CD4-positive, alpha-beta T cell treated with Interleukin-6 for 4 hours (primary cell): ENCODE data around the gene CD109.
A peak's percentile ranks its signal among the peaks of the same experiment; 100 is the strongest.
"Not testable (repeated sequence)": the region's sequence is repeated elsewhere in the genome, so short reads cannot be mapped to it uniquely, and the experiment has no call there.

ENCODE experiments used
- DNase-seq: peaks from one replicate; pipeline ENCODE4 v3.0.0-alpha.2; 2020; ENCODE audit warnings: mixed read lengths

CD109 gene

DNA sequence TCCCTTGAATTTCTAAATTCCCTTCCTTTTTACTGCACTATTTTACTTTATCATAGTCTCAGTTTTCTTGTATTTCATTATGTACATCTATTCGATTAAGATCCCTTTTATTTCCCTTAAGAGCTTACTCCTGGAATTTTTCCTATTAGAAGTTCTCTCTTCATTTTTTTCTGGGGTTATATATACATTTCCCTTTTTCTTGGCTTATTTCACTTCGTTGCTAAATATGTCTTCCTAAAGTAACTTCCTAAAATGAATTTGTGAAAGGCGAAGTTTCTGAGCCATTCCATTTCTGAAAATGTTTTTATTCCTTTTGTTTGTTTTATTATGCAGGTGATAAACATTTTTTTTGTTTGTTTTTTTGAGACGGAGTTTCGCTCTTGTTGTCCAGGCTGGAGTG lies 5.9 kb upstream of the CD109 start:
- no peak for DNase-seq

DNA sequence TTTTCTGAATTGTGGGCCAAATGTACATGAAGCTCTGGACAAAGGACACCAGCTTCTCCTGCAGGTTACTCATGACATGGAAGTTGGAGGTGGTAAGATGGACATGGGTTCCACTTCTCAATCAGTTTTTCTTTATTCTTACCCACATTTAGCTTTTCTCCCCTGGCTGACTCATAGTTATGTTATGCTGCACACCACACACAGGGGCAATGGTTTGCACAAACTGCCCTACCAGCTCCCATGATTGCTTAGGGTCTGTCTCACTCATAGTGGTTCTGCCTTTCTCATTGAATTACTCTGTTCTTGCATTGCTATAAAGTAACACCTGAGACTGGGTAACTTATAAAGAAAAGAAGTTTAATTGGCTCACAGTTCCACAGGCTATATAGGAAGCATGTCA lies 4.5 kb upstream of the CD109 start:
- DNase-seq: no peak

DNA sequence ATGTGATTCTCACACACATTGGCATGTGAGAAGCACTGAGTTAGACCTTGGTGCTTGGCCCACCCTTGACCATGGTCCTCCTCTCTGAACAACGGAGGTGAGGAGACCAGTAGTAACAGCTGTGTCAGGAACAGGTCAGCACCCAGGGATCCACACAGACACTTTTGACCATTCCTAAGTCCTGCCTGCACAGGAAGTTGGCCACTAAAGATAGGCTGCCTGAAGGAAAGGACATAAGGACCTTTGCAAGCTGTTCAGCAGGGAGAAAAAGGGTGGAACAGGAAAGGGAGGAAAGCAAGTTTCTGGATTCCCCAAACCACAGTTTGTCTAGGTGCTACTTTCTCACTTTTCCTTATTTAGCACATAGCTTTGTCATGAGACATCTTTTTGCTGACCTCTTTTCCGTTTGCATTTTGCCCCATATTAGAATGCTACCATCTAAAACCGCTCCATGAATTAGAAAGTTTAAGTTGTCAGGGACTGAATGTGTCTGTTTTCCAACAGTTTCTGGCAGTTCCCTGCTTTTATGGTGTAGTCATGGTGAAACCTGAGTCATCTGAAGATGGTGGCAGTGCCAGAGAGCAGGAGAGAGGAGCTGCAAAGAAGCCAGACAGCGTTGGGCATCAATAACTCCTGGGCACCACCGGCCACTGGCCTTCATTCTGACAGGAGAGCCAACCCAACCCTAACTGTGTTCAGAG lies 1.1 kb upstream of the CD109 start:
- no peak for DNase-seq

DNA sequence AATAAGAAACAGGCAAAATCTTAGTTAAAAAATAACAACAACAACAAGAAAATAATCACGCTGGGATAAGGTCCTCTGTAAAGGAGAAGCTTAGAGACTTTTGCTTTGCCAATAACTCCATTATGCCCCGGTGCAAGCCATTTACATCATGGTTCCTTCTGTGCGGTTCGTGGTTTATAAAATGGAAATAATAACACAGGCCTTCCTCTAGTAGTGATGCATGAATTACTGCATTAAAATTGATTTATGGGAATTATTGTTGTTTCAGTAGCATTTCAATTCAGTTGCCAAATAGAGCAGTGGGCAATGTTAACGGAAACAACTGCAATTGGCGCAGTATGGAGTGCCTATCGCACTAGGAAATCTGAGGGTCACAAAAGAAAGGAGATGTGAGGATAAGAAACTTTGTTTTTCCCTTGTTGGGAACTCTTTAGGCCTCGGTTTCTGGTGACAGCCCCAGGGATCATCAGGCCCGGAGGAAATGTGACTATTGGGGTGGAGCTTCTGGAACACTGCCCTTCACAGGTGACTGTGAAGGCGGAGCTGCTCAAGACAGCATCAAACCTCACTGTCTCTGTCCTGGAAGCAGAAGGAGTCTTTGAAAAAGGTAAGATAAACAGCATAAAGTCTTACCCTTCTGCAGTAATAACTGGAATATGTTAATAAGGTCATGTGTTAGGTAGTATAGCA lies 1.1 kb downstream of the CD109 start:
- no peak for DNase-seq

DNA sequence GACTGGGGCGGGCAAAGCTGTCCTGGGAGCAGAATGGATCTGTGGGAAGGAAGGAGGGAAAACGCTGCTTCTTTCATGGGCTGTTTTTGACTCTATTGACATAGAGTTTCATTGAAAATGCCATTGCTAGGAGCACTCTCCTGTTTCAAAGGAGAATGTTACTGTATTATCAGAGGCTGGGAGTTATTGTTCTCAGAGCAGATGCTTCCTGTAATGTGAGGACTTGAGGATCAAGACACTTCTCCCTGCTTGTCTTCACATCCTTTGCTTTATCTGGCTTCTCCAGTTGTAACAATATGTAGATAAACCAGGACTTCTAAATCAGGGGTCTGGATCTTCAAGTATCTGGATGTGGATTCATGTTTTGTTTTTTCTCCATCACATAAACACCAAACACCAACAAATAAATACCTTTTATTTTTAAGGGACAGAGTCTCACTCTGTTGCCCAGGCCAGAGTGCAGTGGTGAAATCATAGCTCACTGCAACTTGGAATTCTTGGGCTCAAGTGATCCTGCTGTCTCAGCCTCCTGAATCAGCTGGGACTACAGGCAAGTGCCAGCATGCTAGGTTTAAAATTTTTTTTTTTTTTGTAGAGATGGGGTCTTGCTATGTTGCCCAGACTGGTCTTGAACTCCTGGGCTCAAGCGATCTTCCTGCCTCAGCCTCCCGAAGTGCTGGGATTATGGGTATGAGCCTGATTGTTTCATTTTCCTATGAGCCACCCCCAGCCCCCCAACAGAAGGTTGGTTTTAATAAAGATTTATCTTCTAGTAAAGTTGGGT lies 3.9 kb downstream of the CD109 start:
- no peak for DNase-seq

DNA sequence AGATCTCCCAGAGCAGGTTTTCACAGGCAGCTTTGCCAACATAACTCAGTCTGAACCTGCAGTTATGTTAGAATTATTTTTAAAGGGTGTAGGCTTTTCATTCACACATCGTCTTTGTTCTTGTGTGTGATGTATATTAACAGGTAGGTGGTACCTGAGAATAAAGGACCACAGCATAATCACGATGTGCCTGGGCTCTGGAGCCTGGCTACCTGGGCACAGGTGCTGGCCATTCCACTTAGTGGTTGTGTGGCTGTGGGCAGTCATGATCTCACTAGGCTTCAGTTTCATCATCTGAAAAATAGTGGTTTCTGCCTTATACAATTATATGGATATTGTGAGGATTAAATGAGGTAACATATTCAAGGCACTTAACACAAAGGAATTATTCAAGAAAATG lies 6.4 kb downstream of the CD109 start:
- no peak for DNase-seq

DNA sequence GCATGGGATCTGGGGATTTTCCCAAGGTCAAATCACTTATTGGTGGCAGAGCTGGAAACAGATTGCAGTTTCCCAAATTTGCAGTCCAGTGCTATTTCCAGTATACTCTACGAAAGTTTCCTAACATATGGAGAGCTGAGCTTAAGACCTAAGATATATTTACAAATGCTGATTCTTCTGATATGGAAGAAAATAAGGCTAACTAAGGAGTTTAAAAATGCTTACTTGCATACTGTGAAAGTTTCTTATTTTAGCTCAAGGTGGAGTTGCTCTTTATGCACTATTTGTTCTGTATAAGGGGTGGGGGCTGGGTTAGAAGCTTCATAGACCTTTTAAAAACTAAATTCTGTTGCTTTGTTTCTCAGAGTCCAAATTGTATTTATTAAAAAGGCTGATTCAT lies 7.5 kb downstream of the CD109 start:
- DNase-seq: no peak

DNA sequence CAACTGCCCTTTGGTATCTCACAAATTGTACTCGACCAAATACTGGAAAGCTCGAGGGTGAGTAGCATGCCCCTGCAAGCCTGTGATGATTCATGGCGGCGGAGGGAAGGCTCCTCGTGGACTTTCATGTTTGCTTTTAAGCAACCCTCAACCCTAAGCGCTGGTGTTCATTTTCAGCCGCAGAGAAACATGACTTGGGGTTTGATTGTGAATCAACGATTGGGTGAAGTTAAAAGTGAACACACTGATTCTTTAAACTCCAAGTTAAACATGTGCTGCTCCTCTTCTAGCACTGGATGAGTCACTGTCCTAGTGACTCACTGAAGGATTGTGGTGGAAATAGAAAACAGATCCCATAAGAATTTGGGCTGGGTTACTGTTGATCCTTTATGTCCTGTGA lies 8.3 kb downstream of the CD109 start:
- DNase-seq: no peak

DNA sequence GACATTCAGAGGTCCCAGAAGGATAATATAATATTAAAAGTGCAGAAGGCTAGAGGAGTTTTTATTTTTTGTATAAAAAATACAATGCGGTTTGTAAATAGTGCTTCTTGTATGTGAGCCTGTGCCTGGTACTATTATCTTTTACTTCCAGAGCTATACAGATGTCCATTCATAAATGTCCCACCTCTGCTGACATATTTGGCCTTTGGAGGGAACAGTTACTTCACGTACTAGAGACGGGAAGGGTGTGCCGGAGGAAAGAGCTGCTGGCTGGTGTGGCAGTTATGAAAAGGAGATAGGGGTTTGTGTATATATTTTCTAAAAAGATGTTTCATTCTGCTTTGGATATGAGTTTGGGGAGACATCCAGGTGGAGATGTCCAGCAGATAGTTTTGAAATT lies 8.8 kb downstream of the CD109 start:
- no peak for DNase-seq

DNA sequence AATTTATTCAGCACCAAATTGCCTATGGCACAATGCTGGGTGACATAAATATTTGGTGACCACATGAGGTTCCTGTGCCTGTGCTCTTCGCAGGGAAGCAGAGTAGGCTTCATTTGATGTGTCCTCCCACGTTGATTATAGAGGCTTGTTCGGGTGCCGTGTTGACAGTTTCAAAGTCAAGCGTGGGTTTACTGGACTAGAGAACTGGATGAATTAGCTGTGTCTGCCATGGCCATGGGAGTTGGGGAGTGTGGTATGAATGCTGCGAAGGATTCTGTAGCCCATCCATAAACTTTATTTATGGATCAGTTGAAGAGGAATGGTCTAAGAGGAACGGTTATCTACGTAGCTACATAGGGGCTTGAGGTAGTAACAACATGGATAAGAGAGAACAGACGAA lies 11.0 kb downstream of the CD109 start:
- DNase-seq: no peak

DNA sequence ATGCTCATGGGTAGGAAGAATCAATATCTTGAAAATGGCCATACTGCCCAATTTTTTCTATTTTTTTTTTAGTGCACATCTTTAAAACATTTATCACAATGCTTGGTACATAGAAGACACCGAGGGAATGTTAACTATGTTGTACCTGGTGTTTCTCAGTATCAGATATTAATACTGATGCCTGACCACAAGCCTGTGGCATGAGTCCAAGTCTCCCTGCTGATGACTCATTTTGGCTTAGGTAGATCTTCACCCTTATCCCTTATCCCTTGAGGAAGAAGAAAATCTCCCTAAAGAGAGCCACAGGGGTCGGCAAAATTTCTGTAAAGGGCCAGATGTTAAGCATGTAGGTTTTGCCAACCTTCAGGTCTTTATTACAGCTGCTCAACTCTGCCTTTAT lies 14.5 kb downstream of the CD109 start:
- no peak for DNase-seq

DNA sequence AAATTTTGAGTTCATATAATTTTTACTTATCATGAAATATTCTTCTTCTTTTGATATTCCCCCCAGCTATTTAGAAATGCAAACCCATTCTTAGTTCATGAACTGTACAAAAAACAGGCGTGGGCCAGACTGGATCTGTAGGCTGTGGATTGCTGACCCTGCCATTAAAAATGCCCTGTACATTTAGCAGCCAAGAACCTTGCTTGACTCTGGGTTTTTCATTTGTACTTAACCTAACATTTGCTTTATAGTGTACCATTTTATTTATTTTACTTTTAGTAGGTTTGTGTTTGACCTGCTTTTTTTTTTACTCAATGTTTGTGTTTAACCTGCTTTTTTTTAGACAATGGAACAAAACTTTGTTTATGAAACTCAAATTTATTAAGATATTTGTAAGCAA lies 14.9 kb downstream of the CD109 start:
- no peak for DNase-seq

DNA sequence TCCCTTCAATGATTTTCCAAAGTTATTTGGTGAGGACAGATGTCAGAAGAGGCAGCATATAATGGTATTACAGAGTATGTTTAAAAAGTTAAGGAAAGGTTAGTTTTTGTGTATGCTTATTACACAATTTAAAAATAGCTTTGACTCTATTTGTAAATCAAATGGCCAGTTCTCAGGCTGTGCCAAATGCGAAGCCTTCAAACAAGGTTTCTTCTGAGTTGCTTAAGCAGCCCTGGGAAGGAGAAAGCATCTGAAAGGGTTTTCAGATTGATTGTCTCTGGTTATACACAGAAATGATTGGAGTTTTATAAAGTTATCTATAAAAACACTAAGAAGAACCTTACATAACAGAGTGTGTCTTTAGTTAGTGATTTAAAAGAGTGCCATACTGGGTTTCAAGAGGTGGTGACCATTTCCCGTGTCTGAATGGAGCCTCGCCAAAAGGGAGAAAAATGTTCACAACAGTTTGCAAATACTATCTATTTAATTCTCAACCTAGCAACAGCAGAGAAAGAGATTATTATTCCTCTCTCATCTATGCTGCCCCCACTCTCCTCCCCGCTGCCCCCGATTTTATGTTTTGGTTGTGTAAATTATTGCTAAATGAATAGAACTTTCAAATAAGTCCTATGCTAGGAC lies 16.7 kb downstream of the CD109 start:
- DNase-seq: no peak

DNA sequence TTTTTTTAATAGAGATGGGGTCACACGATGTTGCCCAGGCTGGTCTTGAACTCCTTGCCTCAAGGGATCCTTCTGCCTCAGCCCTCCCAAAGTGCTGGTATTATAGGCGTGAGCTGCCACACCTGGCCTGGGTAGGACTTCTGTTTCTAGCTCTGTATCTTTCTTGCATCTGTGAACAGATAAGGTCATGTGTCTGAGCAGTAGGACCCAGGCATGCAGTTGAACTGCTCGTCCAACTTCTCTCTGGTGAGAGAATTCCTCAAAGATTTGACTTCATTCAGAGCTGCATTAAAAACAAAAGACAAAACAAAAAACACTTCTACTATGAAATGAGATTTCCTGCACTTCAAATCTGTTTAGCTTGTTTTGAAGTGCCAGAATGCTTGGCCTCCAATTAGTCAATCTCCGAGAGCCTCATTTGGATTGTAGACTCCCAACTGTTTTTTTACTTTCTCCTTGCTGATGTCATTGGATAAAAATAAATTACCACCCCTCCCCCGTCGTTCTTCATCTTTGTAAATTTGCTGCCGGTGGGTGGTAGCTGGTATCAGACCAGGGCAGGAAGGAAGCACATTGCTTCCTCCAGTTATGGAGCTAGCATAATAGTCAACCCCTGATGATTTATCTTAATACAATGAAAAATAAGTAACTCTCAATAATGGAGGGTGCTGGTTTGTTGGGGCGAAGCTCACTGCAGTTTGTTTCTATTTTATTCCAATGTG lies 17.6 kb downstream of the CD109 start:
- no peak for DNase-seq

DNA sequence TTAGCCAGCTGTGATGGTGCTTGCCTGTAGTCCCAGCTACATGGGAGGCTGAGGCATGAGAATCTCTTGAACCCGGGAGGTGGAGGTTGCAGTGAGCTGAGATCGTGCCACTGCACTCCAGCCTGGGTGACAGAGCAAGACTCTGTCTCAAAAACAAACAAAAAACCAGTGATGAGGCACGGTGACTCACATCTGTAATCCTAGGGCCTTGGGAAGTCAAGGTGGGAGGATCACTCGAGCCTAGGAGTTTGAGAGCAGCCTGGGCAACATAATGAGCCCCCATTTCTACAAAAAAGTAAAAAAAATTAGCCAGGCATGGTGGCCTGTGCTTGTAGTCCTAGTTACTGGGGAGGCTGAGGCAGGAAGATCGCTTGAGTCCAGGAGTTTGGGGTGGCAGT lies 19.1 kb downstream of the CD109 start:
- DNase-seq: not testable (repeated sequence)

DNA sequence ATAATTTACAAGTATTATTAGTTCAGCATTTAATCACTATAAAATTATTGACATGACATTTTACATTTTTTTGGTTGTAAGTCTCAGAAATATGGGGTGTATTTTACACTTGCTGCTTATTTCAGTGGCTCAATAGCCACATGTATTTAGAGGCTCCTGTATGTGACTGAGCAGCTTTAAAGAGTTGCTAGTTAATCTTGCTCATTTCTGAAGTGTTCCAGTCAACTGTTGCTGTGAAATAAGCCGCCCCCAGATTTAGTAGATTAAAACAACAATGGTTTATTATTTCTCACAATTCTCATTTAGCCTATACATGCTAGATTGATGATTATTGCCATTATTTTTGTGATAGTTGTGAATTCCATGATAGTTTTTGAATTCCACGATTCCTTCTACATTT lies 23.0 kb downstream of the CD109 start:
- DNase-seq: no peak

DNA sequence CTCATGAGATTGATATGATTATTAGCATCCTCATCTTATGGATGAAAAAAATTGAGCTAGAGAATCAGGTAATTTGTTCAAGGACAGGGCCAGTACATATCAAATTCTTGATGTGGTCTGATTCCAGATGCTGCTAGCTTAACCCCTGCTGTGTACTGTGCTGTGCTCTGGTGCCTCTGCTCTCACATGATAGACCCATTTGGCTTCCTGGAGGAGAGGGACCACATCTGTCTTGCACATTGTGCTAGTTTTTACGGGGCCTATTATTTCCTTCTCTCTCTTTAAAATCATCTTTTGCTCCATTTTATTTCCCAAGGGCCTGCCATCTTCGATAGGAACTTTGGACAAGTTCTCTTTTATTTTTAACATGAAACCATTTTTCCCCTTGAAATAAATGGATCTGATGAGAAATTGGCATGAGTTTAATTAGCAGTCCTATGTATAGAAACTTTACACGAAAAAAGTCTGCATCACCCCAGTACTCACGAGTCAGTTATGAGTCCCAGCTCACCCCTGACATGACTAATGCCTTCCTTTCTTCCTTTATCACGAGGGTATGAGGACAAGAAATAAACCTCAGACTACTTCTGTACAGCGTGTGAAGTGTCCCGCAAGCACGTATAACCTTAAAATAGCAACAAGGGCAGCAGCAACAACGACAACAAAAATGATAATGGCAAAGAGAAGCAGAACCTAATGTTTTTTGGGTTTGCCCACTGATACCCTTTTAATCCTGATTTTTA lies 26.5 kb downstream of the CD109 start:
- no peak for DNase-seq

DNA sequence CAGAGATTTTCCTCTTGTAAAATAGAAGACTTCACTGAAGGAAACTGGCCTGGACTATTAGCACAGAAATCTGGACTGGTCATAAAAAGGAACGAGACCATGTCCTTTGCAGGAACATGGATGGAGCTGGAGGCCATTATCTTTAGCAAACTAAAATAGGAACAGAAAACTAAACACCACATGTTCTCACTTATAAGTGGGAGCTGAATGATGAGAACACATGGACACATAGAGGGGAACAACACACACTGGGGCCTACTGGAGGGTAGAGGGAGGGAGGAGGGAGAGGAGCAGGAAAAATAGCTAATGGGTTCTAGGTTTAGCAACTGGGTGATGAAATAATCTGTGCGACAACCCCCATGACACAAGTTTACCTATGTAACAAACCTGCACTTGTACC lies 27.5 kb downstream of the CD109 start:
- not testable (repeated sequence) for DNase-seq

DNA sequence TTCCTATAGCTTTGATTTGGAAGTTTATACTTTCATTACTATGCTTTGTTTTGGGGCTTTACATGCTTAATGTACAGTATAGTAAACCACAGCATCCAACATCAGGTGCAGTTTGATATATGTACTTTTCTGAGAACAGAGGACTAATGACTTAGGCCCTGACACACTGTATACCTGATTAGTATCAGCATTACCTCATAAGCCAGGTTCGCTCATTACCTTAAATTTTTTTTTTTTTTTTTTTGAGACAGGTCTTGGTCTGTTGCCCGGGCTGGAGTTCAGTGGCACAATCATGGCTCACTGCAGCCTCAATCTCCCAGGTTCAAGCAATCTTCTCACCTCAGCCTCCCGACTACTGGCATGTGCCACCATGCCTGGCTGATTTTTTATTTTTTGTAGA lies 28.4 kb downstream of the CD109 start:
- no peak for DNase-seq

DNA sequence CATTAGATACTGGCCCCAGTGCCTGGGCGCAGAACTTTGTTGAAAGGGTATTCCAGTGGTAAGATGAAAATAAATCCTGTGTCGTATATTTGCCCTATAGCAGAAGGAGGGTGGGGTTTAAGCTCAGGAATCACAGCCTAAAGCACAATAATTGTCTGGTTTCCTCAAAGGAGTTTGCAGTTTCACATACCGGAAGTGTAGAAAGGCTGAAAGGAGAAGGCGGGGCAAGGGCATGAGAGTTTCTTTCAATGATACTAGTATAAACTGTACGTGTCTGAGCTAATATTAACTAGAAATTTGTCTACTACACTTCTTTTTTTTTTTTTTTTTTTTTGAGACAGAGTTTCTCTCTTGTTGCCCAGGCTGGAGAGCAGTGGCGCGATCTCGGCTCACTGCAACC lies 29.2 kb downstream of the CD109 start:
- peak; percentile 53 for DNase-seq

DNA sequence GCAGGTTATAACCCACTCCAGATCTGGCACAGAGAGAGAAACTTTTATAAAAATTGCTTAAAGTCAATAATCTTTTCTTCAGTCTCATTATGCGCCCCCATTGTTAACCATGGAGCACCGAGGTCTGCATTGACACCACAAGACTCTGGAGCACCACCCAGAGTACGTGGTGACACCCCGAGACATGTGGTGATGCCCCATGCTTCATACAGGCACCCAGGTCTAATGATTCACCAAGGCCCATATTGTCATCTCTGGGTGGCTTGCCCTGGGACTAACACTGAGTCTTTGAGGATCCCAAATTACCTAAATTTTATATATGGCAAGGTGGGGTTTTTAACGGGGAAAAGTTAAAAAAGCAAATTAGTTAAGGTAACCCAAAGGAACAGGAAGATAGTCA lies 31.1 kb downstream of the CD109 start:
- no peak for DNase-seq

DNA sequence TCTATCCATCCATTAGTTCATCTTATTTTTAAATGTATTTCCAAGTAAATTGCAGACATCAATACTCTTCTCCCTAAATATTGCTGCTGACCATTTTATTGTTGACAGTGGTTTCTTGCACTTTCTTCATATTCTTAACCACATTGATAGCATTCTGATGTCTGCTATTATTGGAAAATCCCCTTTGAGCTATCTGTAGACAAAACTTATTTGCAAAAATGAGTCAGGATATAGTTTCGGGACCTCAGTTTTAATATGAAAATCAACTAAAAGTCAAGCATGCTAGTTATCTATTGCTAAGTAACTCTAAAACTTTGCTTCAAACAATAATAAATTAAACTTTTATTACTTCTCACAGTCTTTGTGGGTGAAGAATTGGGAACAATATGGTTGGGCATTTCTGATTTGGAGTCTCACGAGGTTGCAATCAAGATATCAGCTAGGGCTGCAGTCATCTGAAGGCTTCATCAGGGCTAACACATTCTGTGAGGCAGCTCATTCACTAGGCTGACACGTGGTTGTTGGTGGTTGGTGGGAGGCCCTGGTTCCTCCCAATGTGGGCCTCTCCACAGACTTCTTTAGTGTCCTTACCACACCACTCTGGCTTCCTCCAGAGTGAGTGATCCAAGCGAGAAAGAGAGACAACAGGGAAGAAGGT lies 32.7 kb downstream of the CD109 start:
- no peak for DNase-seq
